Measurements from ENCODE around the gene TCF12.

DNA sequence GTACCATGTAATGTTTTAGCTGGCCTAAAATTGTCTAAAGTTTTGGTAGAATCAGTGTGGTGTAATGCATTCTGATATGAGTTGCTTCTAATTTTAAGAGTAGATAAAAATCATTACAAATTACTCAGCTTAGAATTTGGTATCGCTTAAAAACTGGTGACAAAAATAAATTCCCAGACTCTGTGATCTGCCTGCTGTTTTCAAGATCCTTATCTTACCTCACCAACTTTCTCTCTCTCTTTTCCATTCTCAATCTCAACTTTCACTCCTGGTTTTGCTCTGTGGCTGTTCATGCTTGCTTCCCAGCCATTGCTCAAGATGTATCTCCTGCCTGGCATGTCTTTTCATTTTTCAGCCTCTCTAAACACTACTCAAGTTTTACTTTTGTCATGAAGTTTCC is 45.7 kb downstream of the TCF12 start:
- TF ChIP-seq, protein P1, sequence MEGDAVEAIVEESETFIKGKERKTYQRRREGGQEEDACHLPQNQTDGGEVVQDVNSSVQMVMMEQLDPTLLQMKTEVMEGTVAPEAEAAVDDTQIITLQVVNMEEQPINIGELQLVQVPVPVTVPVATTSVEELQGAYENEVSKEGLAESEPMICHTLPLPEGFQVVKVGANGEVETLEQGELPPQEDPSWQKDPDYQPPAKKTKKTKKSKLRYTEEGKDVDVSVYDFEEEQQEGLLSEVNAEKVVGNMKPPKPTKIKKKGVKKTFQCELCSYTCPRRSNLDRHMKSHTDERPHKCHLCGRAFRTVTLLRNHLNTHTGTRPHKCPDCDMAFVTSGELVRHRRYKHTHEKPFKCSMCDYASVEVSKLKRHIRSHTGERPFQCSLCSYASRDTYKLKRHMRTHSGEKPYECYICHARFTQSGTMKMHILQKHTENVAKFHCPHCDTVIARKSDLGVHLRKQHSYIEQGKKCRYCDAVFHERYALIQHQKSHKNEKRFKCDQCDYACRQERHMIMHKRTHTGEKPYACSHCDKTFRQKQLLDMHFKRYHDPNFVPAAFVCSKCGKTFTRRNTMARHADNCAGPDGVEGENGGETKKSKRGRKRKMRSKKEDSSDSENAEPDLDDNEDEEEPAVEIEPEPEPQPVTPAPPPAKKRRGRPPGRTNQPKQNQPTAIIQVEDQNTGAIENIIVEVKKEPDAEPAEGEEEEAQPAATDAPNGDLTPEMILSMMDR (optimal IDR thresholded peaks at IDR 0.05 in 1 of 3, IDR thresholded peaks at IDR 0.05 in 1 of 3, conservative IDR thresholded peaks at IDR 0.05 in 1 of 3; ENCODE audit: extremely low read depth in 1 of 3, insufficient read depth in 2 of 3, low read length in 3 of 3), result no peak
- no peak for TF ChIP-seq EZH2 (IDR thresholded peaks at IDR 0.05; ENCODE audit: low read length)

Measured in keratinocyte (primary cell).